NCI-H748 (cell line): ENCODE data around the gene MYEOV.

ENCODE experiments used
- DNase-seq: peaks from one replicate; lab custom pipeline; 2025; ENCODE audit not compliant: unreplicated experiment; lab: John Stamatoyannopoulos, UW

Gene MYEOV

DNA sequence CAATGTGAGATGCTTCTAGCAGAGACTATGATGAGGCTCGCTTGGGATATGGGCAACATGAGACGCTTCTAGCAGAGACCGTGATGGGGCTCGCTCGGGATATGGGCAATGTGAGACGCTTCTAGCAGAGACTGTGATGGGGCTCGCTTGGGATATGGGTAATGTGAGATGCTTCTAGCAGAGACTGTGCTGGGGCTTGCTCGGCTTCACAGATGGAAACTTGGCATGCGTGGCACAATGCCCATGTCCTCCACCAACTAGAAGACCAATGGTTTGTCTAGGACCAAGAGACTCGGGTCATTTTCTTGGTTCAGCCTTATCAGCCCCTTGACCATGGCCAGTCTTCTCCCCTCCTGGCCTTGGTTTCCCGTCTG is 7.1 kb downstream of the MYEOV start:
- DNase-seq: no peak

DNA sequence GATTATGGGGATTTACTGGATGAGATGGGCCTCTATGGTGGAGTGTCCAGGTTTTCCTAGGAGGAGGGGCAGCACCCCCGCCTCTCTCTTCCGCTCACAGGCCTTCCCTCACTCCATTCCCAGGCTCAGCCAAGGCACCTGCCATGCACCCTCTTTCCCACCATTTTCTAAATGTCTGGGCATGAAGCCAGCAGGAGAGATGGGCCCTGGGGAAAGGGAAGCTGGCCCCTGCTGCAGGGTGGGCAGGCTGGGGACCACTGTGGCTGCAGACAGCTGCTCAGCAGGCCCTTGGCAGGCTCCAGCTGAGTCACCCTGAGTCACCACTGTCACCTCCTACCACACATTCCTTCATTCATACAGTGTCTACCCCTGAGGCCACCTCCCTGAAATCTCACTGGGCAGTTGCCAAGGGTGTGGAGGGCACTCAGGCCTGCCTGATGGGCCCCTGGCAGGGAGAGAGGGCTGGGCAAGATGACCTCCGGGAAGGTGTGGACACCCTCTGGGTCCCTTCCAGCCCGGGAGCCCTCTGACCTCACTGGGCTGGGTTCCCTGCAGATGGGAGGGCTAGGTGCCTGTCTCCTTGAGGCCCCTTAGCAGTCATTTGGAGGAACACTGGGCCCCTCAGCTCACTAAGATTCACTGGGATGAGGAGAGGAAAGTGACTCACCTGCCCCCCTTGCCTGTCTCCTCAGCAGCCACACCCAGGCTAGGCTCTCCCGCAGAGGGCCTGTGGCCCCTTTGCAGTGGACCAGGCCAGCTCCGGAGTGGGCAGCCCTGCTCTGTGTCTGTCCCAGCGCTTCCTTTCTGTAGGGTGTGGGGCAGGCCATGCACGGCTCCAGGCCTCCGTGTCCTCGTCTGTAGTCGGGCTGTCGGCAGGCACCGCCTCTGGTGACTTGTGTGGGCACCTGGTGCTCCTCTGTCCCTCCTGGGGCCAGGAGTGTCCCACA is 7.8 kb downstream of the MYEOV start:
- DNase-seq: no peak

DNA sequence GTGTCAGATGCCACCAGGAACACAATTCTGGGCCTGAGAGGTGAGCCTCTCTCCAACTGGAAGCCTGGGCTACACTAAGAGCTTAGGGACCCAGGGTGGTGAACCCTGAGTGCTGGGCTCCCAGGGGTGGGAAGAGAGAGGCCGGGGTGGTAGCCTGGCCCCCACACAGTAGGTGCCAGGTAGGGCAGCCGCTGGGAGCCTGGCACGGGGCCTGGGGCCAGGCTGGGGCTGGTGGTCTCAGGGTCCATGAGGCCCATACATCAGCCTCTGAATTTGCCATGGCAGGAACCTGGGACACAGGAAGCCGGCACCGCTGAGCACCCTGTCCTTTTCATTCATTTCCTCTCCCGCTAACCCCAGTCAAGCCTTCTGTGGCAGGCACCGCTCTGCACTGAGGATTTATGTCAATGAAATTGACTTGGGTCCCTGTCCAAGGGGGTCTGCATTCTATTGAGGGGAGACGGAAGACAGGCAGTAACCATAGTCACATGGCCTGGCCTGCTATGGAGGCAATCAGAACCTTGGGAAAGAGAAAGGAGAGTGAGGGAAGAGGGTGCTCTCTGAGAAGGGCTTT is 8.6 kb downstream of the MYEOV start:
- DNase-seq: no peak

DNA sequence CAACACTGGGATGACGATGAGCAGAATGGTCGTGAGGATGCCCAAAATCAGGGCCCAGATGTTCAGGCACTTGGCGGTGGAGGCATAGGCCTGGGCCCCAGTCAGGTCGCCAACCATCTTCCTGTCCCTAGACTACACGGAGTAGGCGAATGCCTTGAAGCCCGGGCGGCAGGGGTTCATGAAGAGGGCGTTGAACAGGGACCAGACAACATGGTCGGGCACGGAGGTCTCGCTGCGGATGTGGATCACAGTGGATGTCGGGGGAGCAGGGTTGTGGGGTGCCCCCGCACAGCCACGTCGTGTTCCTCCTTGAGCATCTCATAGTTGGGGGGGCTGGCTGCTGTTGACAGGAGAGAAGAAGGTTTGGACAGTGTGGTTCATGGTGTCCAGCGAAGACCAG is 9.5 kb downstream of the MYEOV start:
- DNase-seq: no peak

DNA sequence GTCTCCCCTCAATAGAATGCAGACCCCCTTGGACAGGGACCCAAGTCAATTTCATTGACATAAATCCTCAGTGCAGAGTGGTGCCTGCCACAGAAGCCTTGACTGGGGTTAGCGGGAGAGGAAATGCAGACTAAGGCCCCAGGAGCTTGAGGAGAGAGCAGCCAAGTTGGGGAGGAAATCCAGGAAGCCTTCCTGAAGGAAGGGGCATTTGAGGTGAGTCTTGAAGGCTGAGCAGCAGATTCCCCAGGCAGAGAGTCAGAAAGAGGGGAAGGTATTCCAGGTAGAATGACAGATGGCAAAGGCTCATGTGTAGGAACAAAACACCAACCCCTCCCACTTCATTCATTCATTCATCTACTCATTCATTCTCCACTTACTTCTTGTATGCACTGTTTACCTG is 10.3 kb downstream of the MYEOV start:
- no peak for DNase-seq

DNA sequence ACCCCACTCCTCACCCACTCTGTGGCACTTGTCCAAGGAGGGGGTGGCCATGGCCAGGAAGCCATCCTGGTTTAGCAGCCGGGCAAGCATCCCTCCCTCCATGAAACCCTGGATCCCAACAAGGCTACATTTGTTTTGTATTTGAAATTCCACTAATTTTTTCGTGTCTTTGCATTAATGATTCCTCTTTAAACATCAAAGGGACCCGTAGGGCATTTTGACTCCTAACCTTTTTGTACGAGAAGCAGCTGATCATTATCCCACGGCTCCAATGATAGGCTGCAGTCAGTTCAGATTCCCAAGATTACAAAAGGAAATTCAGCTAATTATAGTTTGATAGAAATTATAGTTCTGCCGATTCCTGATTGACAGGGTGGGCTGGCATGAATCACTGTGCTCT is 10.7 kb downstream of the MYEOV start:
- DNase-seq: peak; percentile 32

DNA sequence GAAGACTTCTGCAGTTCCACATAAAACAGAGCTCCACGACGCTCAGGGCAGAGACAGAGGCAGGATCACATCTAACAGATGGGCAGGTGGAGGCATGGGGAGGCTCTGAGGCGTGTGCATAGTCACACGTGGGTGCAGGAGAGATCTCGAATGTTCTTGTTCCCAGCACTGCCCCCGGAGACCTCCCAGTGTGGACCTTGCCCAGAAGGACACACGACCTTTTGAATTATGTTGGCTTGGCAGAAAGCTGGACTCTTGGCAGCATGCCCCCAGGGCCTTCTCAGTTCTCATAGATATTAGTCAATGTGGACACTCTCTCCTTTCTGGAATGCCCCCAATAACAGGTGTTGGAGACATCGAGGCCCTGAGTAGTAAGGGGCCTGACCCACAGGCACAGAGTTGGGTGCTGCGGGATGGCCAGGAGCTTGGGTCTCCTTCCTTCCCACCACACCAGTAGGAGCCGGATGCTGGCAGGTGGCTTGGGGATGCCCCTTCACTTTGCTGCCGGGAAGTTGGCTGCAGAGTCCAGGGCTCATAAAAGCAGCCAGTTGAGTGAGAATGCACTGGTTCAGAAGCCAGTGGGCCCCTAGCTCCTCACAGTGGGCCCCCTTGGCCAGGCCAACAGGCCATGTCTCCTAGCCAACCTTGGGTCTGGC is 12.1 kb downstream of the MYEOV start:
- no peak for DNase-seq

DNA sequence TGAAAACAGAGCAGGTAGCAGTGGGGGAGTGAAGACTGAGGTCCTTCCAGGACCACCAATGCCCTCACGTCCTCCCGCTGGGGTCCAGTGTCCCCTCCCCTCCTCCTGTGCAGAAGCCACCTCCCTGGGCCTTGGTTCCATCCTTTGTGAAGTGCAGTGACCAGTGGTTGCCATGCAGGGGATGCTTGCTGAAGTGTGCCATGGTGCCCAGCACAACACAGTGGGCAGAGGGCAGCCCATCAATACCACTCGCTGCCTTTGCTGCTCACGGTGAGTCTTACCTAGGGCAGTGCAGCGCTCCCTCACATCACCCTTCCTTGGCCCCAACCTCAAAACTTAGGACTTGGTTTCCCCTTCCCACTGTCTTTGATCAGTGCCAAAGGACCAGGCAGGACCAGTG is 12.9 kb downstream of the MYEOV start:
- DNase-seq: no peak

DNA sequence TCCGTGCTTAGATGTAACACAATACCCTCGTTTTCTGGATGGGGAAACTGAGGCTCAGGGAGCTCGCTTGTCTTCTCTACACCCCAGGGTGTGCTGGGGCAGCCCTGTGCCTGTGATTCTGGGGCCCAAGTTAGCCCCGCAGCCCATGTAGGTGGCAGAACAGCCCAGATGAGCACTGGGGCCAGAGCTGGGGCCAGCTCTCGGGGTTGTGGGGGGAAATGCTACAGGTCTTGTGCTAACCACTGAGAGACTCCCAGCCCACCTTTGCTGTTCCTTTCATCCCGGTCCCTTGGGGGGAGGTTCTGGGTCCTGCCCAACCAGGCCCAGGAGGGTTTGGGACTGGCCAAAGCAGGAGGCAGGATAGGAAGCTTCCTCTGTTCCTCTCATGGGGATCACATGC is 13.5 kb downstream of the MYEOV start:
- no peak for DNase-seq

DNA sequence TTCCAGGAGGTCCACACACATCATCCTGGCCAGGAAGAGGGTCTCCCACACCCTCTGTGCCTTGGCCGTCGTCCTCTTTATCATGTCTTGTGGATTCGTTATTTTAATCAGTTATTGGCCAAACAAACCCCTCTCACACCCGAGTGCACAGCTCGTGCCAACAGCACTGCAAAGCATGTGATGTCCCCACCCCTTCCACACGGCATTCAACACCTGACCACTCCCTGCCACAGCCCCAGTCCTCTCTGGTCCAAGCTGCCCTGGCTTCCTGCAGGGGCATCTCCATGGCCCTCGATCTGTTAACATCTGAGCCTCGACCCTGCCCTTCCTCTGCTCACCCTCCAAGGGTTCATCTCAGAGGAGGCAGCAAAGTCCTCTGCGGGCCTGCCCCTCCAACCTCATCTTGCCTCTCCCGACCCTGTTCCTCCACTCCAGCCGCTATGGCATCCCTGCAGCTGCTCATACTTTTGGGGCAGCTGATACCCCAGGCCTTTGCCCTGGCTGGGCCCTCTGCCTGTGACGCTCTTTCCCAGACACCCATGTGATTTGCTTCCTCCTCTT is 14.0 kb downstream of the MYEOV start:
- no peak for DNase-seq

DNA sequence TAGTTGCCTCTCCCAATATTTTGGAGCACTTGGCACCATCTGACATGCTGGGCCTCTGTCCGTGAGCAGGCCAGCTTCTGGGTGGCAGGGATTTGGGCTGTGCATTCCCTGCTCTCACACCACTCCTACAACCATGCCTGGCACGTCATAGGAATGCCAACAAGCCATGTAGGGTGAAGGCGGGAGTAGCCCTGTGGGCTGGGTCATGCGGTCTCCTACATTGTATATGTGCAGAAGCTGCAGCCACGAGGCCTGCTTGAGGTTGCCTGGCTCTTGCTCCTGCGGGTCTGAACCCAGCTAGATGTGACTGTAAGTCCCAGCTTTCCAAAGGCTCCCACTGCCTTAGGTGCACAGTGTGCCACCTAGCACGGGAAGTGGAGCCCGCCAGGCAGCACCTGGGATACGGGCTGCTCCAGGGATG is 14.5 kb downstream of the MYEOV start:
- DNase-seq: no peak

DNA sequence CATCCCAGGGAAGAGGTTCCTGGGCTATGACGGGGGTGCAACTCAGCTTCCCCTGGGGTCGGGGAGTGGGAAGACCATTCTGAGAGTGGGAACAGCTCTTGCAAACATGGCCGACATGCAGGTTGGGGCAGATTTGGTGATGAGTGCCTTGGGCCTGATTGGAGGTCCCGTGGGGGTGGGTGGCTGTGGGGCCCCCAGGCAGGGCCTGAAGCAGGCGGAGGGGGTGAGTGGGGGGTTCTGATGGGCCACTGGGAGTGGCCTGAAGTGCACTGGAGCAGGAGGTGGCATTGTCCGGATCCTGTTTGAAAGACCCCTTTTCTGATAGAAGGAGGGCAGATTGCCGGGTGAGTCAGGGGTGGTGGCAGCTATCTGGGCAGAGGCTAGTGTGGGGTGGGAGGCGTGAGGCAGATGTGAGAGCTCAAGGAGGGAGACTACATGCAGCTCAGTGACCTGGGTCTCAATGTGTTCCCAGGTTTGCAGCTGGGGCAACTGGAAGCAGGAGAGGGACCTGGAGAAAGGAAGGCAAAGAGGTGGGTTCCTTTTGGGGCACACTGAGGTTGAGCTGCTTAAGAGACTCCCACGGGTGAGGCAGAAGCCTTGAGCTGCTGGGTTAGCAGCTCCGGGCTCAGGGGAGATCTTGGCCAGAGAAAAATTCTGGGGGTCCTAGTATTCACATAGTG is 15.1 kb downstream of the MYEOV start:
- DNase-seq: no peak

DNA sequence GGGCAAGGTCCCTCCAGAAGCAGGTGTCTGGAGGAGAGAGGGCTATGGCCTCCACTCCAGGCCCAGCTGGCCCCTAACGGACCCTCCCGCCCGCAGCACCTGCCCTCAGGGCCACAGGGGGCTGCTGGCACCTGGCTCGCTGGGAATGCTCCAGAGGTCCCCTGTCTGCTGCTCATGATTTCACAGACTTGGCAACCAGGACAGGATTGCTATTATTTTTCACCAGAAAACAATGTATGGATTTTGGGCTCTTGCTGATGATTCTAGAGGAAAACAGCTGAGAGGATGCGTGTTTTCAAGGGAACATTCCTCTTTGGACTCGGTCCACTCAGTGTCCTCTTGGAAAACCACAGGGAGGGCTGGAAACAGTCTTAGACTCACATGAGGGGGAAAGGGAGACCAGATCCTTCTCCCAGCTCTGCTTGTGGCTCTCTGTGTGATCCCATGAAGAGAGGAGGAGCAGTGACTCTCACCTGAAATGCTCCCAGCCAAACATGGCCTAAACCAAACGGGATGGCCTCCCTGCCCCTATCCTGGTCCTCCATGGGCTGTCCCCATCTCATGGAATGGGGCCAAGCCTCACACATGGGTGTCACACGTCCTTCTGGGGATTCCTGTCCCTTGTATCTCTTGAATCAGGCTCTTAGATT is 15.8 kb downstream of the MYEOV start:
- no peak for DNase-seq

DNA sequence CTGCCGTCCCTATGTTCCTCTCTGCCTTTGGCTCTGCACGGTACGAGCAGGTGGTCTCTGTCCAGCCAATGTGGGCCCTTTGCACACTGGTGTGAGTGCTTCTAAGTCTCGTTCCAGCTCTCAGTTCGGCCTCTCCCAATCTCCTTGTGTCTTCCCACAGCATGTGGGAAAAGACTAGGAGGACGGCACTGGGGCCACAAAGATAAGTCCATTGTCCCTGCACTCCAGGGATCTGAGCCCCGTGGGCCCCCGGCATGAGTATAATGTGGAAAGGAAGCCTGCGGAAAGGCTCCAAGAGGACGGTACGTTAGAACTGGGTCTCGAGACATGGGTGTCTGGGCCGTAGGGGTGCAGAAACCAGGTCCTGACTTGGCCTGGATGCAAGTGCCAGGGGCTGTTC is 16.4 kb downstream of the MYEOV start:
- DNase-seq: no peak

DNA sequence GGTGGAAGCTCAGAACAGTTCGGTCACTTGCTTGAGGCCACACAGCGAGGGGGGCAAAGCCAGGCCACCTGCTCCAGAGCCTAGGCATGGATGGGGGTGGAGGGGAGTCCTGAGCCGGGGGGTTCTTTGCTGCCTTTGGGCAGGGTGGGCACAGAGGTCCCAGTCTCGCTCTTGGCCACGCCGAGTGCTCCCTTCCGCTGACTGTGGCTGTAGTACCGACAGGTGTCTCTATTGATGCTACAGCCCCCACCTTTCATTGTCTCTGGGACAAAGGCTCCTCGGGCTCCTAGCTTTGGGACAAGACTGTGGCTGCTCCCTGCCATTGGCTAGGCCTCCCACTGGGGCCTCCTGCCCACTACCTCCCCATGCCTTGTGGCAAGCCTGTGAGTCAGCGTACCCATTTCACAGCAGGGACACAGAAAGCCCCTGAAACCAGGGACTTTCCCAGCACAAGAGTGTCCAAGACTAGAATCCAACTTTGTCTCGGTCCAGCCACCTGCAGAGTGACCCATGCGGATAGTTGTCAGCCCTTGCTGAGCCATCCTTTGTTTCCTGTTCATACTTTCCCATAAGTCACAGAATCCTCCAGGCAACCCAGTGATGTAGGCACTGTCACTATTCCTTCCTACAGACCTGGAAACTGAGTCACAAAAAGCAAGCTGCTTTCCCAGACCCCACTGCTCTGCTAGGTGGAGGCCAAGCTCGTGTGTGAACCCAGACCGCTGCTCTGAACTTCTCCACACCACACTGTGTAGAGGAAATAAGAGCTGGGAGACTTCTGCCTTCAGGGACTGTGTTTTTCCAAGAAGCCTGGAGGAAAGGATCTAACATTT is 17.2 kb downstream of the MYEOV start:
- DNase-seq: no peak

DNA sequence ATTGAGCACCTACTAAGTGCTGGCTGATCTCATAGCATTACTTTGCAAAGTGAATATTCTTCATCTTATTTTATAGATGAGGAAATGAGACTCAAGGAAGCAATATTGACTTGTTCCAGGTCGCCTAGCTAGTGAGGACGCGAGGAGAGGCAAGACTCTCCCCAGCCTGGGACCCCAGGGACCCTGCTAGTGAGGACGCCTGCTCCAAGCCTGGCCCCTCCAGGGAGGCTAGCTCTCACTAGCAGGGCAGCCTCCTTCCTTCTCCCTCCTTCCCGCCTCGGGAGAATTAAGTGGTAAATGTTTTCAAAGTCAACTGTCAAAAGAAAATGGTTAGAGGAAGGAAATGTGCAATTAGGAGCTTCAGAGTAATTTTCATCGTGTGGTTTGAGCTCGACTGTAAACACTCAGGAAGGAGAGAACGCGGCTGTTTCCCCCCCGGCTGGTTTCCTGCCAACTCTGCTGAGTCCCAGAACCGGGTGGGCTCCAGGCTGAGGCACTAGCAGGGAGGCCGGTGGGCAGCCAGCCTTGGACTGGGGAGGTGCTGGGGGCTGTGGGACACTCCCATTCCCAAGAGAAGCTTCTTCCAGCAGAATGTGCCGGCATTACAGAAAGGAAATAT is 17.9 kb downstream of the MYEOV start:
- DNase-seq: peak; percentile 57

DNA sequence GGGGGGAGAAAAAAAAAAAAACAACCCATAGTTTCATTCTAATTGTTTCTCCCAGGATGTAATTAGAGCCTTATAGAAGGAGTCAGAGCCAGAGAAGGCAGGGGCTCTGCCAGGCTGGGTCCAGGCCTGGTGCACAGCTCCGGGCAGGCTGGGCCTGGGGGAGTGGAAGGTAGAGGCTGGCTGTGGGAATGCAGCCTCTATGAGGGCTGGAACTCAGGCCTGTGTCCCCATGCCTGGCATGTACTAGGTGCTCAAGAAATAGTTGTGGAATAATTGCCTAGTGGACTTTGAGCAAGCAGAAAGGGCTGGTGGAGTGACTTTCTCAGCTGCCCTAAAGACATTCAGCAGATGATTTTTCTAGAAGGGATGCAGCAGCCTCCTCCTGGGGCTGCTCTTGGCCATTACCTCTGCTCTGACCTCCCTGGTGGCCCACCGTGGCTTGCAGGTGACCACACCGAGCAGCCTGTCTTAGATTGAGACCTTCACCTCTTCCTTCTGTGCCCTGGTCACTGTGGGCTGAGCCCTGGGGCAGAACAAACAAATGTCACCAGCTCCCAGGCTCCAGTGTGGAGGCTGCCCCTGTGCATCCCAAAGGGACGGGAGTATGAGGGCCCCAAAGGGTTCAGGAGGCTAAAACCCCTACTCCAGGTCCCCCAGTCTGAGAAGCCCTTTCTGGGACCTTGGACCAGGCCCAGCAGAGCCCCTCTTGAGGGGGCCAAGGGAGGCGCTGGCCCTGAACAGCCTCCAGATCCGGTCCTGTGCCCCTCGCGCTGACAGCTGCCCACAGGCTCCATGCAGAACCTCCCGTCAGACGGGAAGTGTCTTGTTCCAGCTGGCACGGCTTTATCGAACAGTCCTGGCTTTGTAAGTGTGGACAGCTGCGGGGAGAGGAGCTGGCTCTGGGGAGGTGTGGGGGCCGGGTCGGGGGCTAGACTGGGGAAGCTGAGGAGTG is 18.8 kb downstream of the MYEOV start:
- DNase-seq: no peak

DNA sequence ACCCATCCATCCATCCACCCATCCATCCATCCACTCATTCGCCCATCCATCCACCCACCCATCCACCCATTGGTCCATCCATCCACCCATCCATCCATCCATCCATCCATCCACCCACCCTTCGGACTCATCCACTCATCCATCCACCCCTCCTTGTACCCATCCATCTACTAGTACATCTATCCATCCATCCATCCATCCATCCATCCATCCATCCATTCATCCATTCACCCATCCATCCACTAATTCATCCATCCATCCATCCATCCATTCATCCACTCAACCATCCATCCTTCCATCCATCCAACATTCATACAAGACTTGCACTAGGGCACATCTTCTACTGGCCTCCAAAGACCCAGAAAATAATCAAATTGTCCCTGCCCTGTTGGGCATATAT is 20.0 kb downstream of the MYEOV start:
- no peak for DNase-seq
